Natural killer cell (primary cell): ENCODE results near the gene TGM2. TPM values are rescaled to one million over a fixed set of nuclear protein-coding genes. Genes with fewer than 3 reads are reported as not detected.

Experiments
- ATAC-seq, 3 donors: fragments of 150-1000 bp in 2 of 3; fragments of 200-7000 bp in 1 of 3; cut with Tn5 transposase; 1 replicate in 1 of 3; 2 replicates in 2 of 3; pipeline ENCODE4 v1.10.0; 2021; ENCODE audit warnings: mild to moderate bottlenecking in 2 of 3, moderate library complexity in 2 of 3
- DNase-seq, 2 donors: peaks; one replicate each; pipeline versions ENCODE4 v3.0.0 to v3.0.0-alpha.2; 2013 to 2021; ENCODE audit warnings: mixed read lengths in 1 of 2
- H3K27ac ChIP-seq: one replicate; pipeline ENCODE4 v1.5.1; 2013; ENCODE audit warnings: mild to moderate bottlenecking, low read length
- H3K27me3 ChIP-seq: one replicate; pipeline ENCODE4 v1.6.1; 2013; ENCODE audit warnings: low read length; ENCODE audit not compliant: control insufficient read depth, insufficient read depth
- H3K36me3 ChIP-seq: one replicate; pipeline ENCODE4 v1.6.1; 2013; ENCODE audit warnings: low read length; ENCODE audit not compliant: control insufficient read depth, insufficient read depth
- H3K4me1 ChIP-seq: one replicate; pipeline ENCODE4 v1.6.1; 2013; ENCODE audit warnings: low read length; ENCODE audit not compliant: control insufficient read depth, insufficient read depth
- H3K4me3 ChIP-seq: one replicate; pipeline ENCODE4 v1.5.1; 2013; ENCODE audit warnings: low read length
- H3K9me3 ChIP-seq: one replicate; pipeline ENCODE4 v1.6.1; 2013; ENCODE audit warnings: low read length; ENCODE audit not compliant: control insufficient read depth, insufficient read depth
- H3K27ac Mint-ChIP-seq, 2 donors: one replicate each; pipeline ENCODE4 v1.8.0; 2022; ENCODE audit warnings: mild to moderate bottlenecking in 2 of 2, mixed read lengths in 2 of 2, moderate library complexity in 1 of 2
- H3K27me3 Mint-ChIP-seq, 2 donors: one replicate each; pipeline ENCODE4 v1.8.0; 2022; ENCODE audit warnings: low read depth in 2 of 2, mixed read lengths in 2 of 2
- H3K36me3 Mint-ChIP-seq: one replicate; pipeline ENCODE4 v1.8.0; 2022; ENCODE audit warnings: mixed read lengths
- H3K4me1 Mint-ChIP-seq, 2 donors: one replicate each; pipeline ENCODE4 v1.8.0; 2022; ENCODE audit warnings: mixed read lengths in 2 of 2
- H3K4me3 Mint-ChIP-seq: one replicate; pipeline ENCODE4 v1.8.0; 2022; ENCODE audit warnings: mild to moderate bottlenecking, moderate library complexity, mixed read lengths
- H3K9me3 Mint-ChIP-seq, 2 donors: one replicate each; pipeline ENCODE4 v1.8.0; 2022; ENCODE audit warnings: mixed read lengths in 2 of 2
- WGBS: methylation state at CpG from one replicate; pipeline ENCODE4 v1.1.7; 2013; ENCODE audit warnings: missing lambda C conversion rate; ENCODE audit not compliant: insufficient coverage; 5-methylcytosine and 5-hydroxymethylcytosine counted together
- intact Hi-C: fragments of 100-400 bp; cut with micrococcal nuclease; formaldehyde crosslinking; loops from one replicate; pipeline ENCODE4 v1.14.2; 2022
- total RNA-seq, 4 donors: library from RNA; stranded (reverse); fragments of 120-200 nt in 1 of 4; gene quantifications; one replicate each; pipeline versions ENCODE4 v1.2.3 to v1.2.4, GENCODE V29; 2013 to 2022
- TF ChIP-seq, protein P1 (sequence below): fragments of 200-600 bp; IDR thresholded peaks from one replicate; pipeline ENCODE4 v1.8.0; 2022; ENCODE audit warnings: antibody characterized with exemption

The TGM2 gene
- total RNA-seq, 3 donors from 2014 or later (not counting 1 experiment from before 2014, with no cell fraction given) = 0.33 TPM; not detected in 1

DNA sequence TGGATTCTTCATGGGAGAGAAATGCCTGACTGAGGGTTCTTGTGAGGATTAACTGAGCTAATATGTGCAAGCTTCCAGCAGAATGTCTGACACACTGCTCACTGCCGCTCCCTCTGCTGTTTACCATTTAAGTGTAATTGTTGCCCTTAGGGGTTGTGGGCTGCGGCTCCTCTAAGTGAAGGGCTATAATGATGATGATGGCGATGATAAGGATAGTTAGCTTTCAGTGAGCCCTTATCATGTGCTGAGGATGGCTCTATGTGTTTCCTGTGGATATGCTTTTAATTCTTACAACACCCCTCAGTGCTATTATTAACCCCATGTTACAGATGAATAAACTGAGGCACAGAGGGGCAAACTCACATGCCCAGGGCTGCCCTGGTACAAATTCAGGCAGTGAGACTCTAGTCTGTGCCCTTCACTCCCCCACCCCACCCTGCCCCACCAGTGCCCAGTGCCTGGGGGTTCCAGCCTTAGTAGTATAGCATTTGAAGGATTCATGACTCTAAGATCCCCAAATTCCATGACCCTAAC is 33.4 kb downstream of the TGM2 start:
- Histone ChIP-seq H3K4me3 (no peak overlapping the region), H3K9me3 (no peaks in the 10 kb centered on the region), H3K36me3 (no peaks in the 10 kb centered on the region), H3K27me3 (no peaks in the 10 kb centered on the region), H3K4me1 (peaks cover 12% of the 10 kb centered on the region), H3K27ac (no peak overlapping the region)
- intact Hi-C loops = no loop called here
- no peaks in the 10 kb centered on the region for H3K9me3 Mint-ChIP-seq
- no peak for ATAC-seq
- WGBS = 85% methylated on average over 2 of the region's 3 CpGs
- no peaks in the 10 kb centered on the region for H3K27me3 Mint-ChIP-seq
- no peak overlapping the region for H3K4me3 Mint-ChIP-seq
- no peak overlapping the region for H3K27ac Mint-ChIP-seq
- no peak for DNase-seq
- TF ChIP-seq, protein P1, sequence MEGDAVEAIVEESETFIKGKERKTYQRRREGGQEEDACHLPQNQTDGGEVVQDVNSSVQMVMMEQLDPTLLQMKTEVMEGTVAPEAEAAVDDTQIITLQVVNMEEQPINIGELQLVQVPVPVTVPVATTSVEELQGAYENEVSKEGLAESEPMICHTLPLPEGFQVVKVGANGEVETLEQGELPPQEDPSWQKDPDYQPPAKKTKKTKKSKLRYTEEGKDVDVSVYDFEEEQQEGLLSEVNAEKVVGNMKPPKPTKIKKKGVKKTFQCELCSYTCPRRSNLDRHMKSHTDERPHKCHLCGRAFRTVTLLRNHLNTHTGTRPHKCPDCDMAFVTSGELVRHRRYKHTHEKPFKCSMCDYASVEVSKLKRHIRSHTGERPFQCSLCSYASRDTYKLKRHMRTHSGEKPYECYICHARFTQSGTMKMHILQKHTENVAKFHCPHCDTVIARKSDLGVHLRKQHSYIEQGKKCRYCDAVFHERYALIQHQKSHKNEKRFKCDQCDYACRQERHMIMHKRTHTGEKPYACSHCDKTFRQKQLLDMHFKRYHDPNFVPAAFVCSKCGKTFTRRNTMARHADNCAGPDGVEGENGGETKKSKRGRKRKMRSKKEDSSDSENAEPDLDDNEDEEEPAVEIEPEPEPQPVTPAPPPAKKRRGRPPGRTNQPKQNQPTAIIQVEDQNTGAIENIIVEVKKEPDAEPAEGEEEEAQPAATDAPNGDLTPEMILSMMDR = no peak
- no peaks in the 10 kb centered on the region for H3K36me3 Mint-ChIP-seq
- peaks cover 0 to 6% of the 10 kb centered on the region in 2 donors for H3K4me1 Mint-ChIP-seq

DNA sequence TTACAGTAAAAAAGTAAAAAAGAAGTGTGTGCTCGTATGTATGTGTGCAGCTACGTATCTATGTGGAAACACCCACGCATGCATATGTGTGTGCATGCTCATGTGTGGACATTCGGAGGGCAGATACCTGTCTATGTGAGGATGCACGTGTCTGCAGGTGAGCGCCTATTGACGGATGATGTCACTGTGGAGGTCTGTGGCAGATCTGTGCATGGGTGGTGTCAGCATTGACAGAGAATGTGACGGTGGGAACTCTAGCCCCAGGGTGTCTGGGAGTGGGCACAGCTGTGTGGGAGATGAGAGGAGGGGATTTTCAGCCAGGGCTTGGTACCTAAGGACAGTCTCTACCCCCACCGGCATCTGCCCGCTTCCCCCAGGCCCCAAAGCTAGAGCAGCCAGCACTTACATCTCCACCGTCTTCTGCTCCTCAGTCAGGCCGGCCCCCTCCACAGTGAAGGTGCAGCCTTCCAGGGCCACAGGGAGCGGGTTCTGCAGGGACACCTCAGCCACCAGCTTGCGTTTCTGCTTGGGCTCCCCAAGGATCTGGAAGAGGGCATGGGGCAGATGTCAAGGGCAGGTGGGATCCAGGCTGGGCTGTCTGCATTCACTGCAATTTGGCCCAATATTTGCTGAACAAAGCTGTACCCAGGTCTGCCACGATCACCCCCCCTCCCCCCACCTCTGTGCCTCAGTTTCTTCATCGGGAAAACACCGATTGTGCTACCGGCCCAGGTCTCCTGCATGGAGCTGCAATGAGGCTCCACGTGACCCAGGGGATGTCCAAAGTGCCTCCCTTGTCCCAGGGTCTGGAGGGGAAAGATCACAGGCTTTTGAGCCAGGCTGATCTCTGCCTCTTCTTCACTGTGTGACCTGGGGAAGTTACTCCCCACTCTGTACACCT is 34.1 kb downstream of the TGM2 start:
- no peaks in the 10 kb centered on the region for H3K9me3 ChIP-seq
- no peak for DNase-seq
- H3K27me3 Mint-ChIP-seq = no peaks in the 10 kb centered on the region
- H3K4me1 Mint-ChIP-seq = peaks cover 0 to 6% of the 10 kb centered on the region in 2 donors
- H3K4me3 ChIP-seq = no peak overlapping the region
- TF ChIP-seq, protein P1 = no peak
- H3K4me3 Mint-ChIP-seq = no peak overlapping the region
- no peaks in the 10 kb centered on the region for H3K36me3 Mint-ChIP-seq
- peaks cover 12% of the 10 kb centered on the region for H3K4me1 ChIP-seq
- intact Hi-C loops = no loop called here
- WGBS = 90% methylated on average over 19 of the region's 19 CpGs
- no peaks in the 10 kb centered on the region for H3K36me3 ChIP-seq
- no peak overlapping the region for H3K27ac Mint-ChIP-seq
- no peak for ATAC-seq
- no peaks in the 10 kb centered on the region for H3K9me3 Mint-ChIP-seq
- no peaks in the 10 kb centered on the region for H3K27me3 ChIP-seq
- H3K27ac ChIP-seq = no peak overlapping the region

DNA sequence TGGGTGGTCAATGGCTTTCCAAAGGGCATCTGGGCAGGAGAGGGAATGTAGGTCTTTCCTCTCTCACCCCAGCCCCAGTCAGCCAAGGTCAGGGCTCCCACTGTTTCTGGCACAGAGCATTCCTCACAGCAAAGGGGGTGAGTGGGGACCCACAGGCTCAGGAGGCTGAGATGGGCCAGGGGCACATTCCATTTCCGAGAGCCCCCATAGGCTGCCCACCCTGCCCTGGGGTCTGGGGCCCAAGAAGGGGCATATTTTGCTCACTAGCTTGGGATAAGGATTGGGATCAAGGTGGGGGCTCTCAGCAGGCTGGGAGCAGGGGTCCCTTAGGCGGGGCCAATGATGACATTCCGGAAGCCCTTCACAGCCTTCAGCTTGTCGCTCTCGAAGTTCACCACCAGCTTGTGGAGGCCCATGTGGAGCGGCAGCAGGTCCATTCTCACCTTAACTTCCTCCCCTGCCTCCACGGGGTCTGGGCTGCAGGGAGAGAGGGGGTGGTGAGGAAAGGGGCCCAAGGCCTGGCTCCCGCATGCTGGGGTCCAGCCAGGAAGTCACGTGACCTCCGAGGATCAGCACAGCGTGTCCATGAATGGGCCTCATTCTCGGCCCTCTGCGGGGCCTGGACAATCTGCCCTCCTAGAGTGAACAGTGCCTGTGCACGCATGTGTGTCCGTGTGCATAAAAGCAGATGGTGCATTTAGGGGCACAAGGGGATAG is 35.0 kb downstream of the TGM2 start:
- no peaks in the 10 kb centered on the region for H3K9me3 ChIP-seq
- Mint-ChIP-seq H3K4me3 (no peak overlapping the region), H3K9me3 (no peaks in the 10 kb centered on the region), H3K36me3 (no peaks in the 10 kb centered on the region), H3K27ac (no peak overlapping the region), H3K27me3 (no peaks in the 10 kb centered on the region), H3K4me1 (peaks cover 0 to 6% of the 10 kb centered on the region in 2 donors)
- ATAC-seq (no peak), DNase-seq (no peak)
- TF ChIP-seq, protein P1 = no peak
- H3K27me3 ChIP-seq = no peaks in the 10 kb centered on the region
- intact Hi-C loops = no loop called here
- H3K4me1 ChIP-seq = peaks cover 12% of the 10 kb centered on the region
- no peak overlapping the region for H3K4me3 ChIP-seq
- no peak overlapping the region for H3K27ac ChIP-seq
- no peaks in the 10 kb centered on the region for H3K36me3 ChIP-seq
- 94% methylated on average over 13 of the region's 15 CpGs for WGBS
